Small intestine (tissue), 7 donors: ENCODE measurements around the gene TMEM200C. TPM values are rescaled to one million over a fixed set of nuclear protein-coding genes. Genes with fewer than 3 reads are reported as not detected.

Experiments used
- DNase-seq, 2 donors: peaks; one replicate each; pipeline versions ENCODE4 v3.0.0 to v3.0.0-alpha.2; 2013
- FAIRE-seq: peaks from 2 replicates; lab custom pipeline; 2012; peaks lifted over from hg19 to GRCh38; lab: Jason Lieb, UNC
- H3K27ac ChIP-seq, 3 donors: one replicate each; pipeline ENCODE4 v1.5.1; 2013; ENCODE audit warnings: low read length in 2 of 3, mild to moderate bottlenecking in 2 of 3, control low read depth in 1 of 3, inconsistent platforms in 1 of 3, low read depth in 1 of 3, moderate library complexity in 1 of 3
- H3K27me3 ChIP-seq, 3 donors: one replicate each; pipeline ENCODE4 v1.6.1; 2013; ENCODE audit warnings: low read length in 3 of 3, inconsistent platforms in 1 of 3; ENCODE audit not compliant: control insufficient read depth in 3 of 3, insufficient read depth in 3 of 3
- H3K36me3 ChIP-seq, 3 donors: one replicate each; pipeline ENCODE4 v1.6.1; 2013; ENCODE audit warnings: low read length in 3 of 3, inconsistent platforms in 1 of 3, low read depth in 1 of 3, mild to moderate bottlenecking in 1 of 3, moderate library complexity in 1 of 3; ENCODE audit not compliant: control insufficient read depth in 3 of 3, insufficient read depth in 2 of 3
- H3K4me1 ChIP-seq, 3 donors: one replicate each; pipeline ENCODE4 v1.6.1; 2013; ENCODE audit warnings: low read length in 2 of 3, inconsistent platforms in 1 of 3, low read depth in 1 of 3, mild to moderate bottlenecking in 1 of 3, moderate library complexity in 1 of 3; ENCODE audit not compliant: control insufficient read depth in 3 of 3, insufficient read depth in 2 of 3
- H3K4me3 ChIP-seq, 3 donors: one replicate each; pipeline ENCODE4 v1.5.1; 2013; ENCODE audit warnings: low read length in 3 of 3, control low read depth in 1 of 3, inconsistent platforms in 1 of 3, low read depth in 1 of 3, mild to moderate bottlenecking in 1 of 3, moderate library complexity in 1 of 3
- H3K9me3 ChIP-seq, 2 donors: one replicate each; pipeline ENCODE4 v1.6.1; 2013; ENCODE audit warnings: low read depth in 1 of 2, low read length in 1 of 2; ENCODE audit not compliant: control insufficient read depth in 2 of 2, insufficient read depth in 1 of 2
- WGBS, 3 donors: extraction: QIAGEN DNeasy Blood & Tissue Kit; methylation state at CpG; one replicate each; pipeline ENCODE4 v1.1.7; 2013; 5-methylcytosine and 5-hydroxymethylcytosine counted together
- polyA plus RNA-seq, 4 donors: library from polyadenylated mRNA; stranded (reverse) in 3 of 4; unstranded in 1 of 4; fragments of 200-250 nt in 3 of 4; fragments of 120-200 nt in 1 of 4; gene quantifications; one replicate each; pipeline versions ENCODE4 v1.2.1 to v1.2.3, GENCODE V29; 2013
- donor health status: healthy with polysubstance abuse.
- donor health status: control.
- donor health status: control.
- donor health status: Bipolar disorder and iron deficiency.
- donor health status: healthy.

TMEM200C gene
- polyA plus RNA-seq, 4 donors = 0.10 to 0.16 TPM; not detected in 2

DNA sequence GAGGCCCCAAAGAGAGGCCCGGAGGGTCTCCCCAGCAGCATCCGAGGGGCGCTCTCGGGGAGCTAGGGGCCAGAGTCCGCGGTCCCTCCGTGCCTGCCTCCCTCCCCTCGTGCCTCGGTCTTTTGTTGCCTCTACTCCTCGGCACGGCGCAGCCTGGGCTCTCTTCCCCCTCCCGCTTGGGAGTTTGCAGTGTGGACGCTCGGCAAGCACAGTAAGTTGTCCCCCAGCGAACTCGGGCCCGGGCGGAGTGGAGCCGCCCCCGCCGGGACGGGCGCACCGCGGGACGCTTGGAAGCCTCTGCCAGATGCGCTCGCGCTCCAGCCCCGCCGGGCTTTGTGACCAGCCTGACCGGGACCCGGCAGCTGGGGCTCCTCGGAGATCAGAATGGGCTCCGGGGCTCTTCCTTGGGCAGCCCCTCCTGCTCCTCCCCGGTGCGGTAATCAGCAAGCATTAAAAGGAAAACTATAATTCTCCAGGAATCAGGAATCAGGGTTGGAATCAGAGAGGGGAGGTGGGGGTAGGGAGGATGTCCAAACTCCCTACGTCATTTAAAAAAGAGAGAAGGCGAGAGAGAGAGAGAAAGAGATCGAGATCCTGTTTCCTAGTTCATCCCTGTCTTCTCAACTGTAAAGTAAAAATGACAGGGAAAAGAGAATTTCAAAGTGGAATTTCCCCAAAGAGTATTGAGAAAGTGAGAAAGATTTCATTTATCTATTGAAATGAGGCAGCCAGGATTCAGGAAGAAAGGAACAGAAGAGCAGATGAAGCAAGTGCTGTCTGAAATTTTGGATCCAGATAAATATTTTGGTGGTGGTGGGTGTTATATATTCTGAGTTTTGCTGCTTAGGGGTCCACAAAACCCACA is 786 bp upstream of the TMEM200C start:
- WGBS, 3 donors = 3 to 6% (median 3%) methylated on average over 37 to 41 of the region's 41 CpGs
- H3K27ac ChIP-seq = peak overlapping the region in 1 of 3 donors; percentile 37
- peaks cover 0 to 3% (median 0%) of the 10 kb centered on the region in 3 donors for H3K4me1 ChIP-seq
- peak in 1 of 2 donors; percentile 32 for DNase-seq
- FAIRE-seq = no peak
- H3K36me3 ChIP-seq = no peaks in the 10 kb centered on the region
- H3K9me3 ChIP-seq = no peaks in the 10 kb centered on the region
- H3K27me3 ChIP-seq = peaks cover 14 to 76% (median 23%) of the 10 kb centered on the region in 3 donors
- H3K4me3 ChIP-seq = peak overlapping the region; percentile 2 to 41 (median 33)

DNA sequence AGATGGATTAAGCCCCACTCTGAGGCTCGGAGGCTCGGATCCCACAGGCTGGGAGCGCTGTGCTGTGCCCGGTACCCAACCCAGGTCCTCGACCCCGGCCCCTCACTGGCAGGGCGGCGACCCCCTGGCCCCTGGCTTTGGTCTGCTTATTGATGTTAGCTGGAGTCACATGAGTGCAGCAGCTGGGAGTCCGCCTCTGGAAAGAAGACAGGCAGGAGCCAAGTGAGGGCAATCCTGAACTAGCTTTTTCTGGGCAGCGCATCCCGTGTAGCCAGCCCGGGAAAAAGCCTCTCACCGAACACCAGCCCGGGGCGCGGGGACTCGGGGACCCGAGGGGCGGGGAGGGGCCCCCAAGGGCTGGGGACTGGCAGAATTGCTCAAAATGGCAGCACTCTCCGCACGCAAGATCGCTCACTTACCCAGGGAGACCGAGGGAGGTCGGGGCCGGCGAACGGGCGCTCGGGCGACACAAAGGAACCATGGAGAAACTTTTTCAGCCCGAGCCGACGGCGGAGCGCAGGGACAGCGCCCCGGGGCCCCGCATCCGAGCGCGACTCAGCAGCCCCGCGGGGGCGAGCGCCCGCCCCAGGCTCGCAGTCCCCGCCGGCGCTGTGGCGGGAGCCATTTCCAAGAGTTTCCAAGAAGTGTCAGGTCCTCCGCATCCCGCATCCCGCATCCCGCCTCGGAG is 567 bp downstream of the TMEM200C start:
- FAIRE-seq = no peak
- Histone ChIP-seq H3K36me3 (no peaks in the 10 kb centered on the region), H3K9me3 (no peaks in the 10 kb centered on the region), H3K27ac (no peak overlapping the region), H3K27me3 (peaks cover 16 to 76% (median 27%) of the 10 kb centered on the region in 3 donors), H3K4me3 (peak overlapping the region; percentile 2 to 41 (median 27)), H3K4me1 (peaks cover 0 to 3% (median 0%) of the 10 kb centered on the region in 3 donors)
- peak in 1 of 2 donors; percentile 21 for DNase-seq
- 2 to 3% (median 2%) methylated on average over 53 to 56 of the region's 56 CpGs for WGBS, 3 donors

DNA sequence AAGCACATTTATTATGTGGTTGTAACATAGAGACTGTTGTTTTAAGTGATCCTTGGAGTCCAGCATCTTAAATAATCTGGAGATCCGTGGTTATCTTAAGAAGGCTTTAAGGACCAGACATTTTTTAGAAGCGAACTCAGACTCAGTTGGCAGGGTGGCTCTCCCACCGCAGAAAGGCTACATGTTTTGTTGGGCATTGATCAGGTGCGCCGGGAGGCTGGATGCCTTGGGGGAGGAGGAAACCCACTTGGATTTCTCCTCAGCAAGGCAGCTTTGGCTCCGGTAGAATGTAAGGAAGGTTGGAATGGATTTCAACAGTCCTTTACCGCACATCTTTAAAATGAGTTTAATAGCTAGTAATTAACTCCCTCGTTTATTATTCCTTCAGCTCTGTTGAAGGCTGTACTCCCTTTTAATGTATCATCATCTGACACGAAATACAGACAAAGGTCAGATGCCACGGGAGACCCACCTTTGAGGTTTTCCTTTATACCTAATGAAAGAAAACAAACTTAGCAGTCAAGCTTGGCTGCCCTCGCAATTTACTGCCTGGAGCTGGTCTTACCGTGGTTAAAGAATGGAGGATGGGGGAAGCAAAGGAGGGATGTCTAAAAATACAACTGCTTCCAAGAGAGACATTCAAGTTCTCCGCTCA is 1.2 kb downstream of the TMEM200C start:
- H3K27me3 ChIP-seq = peaks cover 16 to 76% (median 27%) of the 10 kb centered on the region in 3 donors
- peak overlapping the region in 1 of 3 donors; percentile 27 for H3K4me3 ChIP-seq
- H3K9me3 ChIP-seq = no peaks in the 10 kb centered on the region
- FAIRE-seq (no peak), DNase-seq (no peak)
- H3K27ac ChIP-seq = no peak overlapping the region
- H3K36me3 ChIP-seq = no peaks in the 10 kb centered on the region
- H3K4me1 ChIP-seq = peaks cover 0 to 3% (median 0%) of the 10 kb centered on the region in 3 donors
- WGBS, 3 donors = 20 to 23% (median 23%) methylated on average over 13 of the region's 13 CpGs

DNA sequence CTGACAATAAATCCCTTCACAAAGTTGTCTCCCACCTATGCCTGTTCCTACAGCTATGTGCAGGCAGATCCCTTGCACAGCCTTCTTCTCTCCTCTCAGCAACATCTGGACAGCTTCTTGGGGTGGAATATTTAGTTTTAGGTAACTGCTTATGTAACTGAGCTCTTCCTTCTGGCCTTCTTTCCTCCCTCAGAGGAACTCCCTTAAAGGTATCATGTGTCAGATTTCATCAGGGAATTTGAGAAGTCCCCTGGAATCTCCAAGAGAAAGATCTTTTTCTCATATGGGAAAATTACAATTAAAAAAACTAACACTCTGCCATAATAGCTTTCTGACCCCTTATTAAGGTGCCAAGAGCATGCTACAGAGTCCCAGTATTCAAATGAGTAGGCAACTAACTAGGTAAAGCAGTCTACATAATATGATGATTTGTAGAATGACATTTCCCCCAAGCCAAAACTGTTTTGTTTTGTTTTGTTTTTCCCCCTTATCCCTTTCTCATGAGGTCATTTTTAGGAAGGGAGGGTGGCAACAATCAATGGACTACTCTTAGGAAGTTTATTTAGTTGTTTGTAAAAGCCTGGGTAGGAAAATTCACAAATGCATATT is 2.4 kb downstream of the TMEM200C start:
- Histone ChIP-seq H3K9me3 (no peaks in the 10 kb centered on the region), H3K4me1 (peaks cover 0 to 3% (median 0%) of the 10 kb centered on the region in 3 donors), H3K4me3 (no peak overlapping the region), H3K36me3 (no peaks in the 10 kb centered on the region), H3K27me3 (peaks cover 16 to 75% (median 27%) of the 10 kb centered on the region in 3 donors), H3K27ac (no peak overlapping the region)
- FAIRE-seq (no peak), DNase-seq (no peak)

DNA sequence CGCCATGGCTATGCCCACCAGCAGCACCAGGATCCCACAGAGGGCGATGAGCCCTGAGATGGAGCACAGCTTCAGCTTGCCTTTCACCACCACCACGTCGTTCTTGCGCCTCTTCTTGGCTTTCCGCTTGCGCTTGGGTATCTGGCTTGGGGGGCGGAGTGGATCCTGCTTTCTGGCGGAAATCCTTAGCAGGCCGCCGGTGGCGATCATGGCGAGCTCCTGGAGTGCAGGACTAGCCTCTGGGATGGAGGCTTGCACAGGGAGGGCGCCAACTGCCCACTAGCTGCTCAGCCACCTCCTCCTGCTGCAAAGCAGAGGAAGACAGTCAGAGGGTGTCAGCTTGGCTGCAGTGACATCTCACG is 3.5 kb downstream of the TMEM200C start:
- H3K4me1 ChIP-seq = peaks cover 0 to 3% (median 0%) of the 10 kb centered on the region in 3 donors
- H3K27ac ChIP-seq = no peak overlapping the region
- FAIRE-seq = no peak
- no peak overlapping the region for H3K4me3 ChIP-seq
- H3K27me3 ChIP-seq = peaks cover 18 to 65% (median 27%) of the 10 kb centered on the region in 3 donors
- H3K36me3 ChIP-seq = no peaks in the 10 kb centered on the region
- DNase-seq = no peak
- no peaks in the 10 kb centered on the region for H3K9me3 ChIP-seq
- WGBS, 3 donors = 84 to 86% (median 86%) methylated on average over 14 to 15 of the region's 15 CpGs

DNA sequence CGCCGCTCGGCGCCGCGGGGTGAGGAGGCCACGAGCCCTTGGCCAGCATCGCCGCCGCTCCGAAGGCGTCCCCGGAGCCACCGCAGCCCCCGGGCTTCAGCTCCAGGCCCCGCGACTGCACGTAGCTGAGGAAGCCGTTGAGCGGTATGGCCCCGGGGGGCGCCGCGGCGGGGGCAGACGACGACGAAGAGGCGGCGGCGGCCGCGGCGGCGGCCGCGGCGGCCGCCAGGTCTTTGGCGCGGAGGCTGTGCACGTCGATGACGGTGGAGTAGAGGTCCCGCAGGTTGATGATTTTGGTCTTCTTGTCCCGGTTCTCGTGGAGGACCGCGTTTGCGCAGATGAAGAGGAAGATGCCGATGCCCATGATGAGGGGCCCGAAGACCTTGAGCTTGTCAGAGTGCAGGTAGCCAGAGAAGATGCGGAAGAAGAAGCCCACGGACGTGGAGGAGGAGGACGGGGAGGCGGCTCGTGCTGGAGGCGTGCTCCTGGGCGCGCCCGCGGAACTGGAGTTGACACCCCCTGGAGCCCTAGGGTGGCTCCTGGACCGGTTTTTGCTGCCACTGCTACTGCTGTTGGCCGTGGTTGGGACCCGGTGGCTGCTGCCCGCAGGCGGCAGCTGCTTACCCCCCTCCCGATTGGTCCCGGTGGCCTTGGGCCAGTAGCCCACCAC is 4.0 kb downstream of the TMEM200C start:
- FAIRE-seq = no peak
- WGBS, 3 donors = 22 to 27% (median 24%) methylated on average over 53 to 70 of the region's 70 CpGs
- peaks cover 18 to 60% (median 27%) of the 10 kb centered on the region in 3 donors for H3K27me3 ChIP-seq

DNA sequence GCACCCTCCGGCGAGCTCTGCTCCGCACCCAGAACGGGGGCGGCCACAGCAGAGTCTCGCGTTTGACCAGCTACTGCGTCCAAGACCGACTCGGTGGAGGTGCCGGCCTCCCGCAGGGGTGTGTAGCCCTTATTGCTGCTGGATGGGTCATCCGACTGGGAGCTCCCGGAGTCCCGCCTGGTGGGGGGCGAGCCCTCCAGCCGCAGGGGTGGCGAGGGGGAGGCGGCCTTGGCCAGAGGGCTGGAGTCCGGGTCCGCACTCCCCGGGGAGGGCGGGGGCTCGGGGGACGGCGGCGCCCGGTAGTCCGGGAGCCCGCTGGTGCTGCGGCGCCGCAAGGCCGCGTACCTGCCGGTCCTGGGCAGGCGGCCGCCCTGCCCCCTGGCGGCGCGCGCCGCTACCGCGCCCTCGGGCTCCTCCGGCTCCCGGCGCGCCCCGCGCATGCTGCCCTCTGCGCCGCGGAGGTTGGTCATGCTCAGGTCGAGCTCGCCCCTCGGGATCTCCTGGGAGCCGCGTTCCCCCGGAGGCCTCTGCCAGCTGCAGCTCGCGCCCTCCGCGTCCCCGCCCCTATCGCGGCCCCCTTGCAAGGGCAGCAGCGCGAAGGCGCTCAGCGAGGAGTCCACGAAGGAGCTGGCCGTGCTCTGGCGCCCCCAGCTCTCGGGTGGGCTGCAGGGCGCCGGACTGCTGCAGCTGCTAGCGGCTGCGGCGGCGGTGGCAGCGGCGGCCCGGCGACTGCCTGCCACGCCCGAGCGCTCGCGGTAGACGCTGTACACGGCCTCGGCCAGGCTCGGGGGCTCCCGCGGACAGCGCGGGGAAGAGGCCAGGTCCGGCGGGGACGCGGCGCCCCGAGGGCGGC is 4.8 kb downstream of the TMEM200C start:
- H3K27me3 ChIP-seq = peaks cover 18 to 56% (median 23%) of the 10 kb centered on the region in 3 donors
- FAIRE-seq = no peak
- no peaks in the 10 kb centered on the region for H3K9me3 ChIP-seq
- H3K4me1 ChIP-seq = peaks cover 0 to 3% (median 0%) of the 10 kb centered on the region in 3 donors
- 1 to 3% (median 3%) methylated on average over 55 to 106 of the region's 106 CpGs for WGBS, 3 donors
- H3K4me3 ChIP-seq = peak overlapping the region in 2 of 3 donors; percentile 24 to 57
- H3K27ac ChIP-seq = no peak overlapping the region
- DNase-seq = peak; percentile 44 to 74
- H3K36me3 ChIP-seq = no peaks in the 10 kb centered on the region

More for the DNA sequence above, 4.0 kb downstream of the TMEM200C start:
- no peak overlapping the region for H3K27ac ChIP-seq
- peak overlapping the region in 1 of 3 donors; percentile 57 for H3K4me3 ChIP-seq
- H3K36me3 ChIP-seq = no peaks in the 10 kb centered on the region
- H3K4me1 ChIP-seq = peaks cover 0 to 3% (median 0%) of the 10 kb centered on the region in 3 donors
- no peak for DNase-seq
- no peaks in the 10 kb centered on the region for H3K9me3 ChIP-seq
